GM21619 (cell line): ENCODE results near the gene PAGE5.

Experiments used
- ATAC-seq: cut with Tn5 transposase; IDR thresholded peaks from one replicate; pipeline ENCODE4 v1.9.1; 2021; ENCODE audit not compliant: unreplicated experiment

PAGE5 gene, protein sequence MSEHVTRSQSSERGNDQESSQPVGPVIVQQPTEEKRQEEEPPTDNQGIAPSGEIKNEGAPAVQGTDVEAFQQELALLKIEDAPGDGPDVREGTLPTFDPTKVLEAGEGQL

GRCh38 chrX:55220119-55220794 lies at the start of gene PAGE5:
TSS of gene PAGE5 (plus strand) at chrX:55220346. CDS start at chrX:55221383, 1,037 bp downstream.
- no peak for ATAC-seq

DNA sequence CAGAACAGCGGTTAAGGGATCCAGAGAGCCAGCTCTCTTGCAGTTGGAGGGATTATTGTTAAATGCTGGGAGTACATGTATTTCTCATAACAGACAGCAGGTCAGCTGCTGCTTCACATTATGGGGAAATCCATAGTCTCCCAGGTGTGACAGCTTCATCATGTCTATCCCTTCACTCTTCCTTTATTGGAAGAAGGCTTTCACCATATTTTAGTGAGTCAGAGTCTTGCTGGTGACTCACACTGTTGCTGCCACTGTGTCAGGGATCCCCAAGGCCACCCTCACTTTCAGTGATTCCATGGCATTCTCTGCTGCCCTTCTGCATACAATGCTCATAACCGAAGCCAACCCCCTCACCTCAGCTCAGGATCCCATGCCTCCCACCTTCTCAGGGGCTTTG lies 32.9 kb upstream of the PAGE5 start:
- ATAC-seq, result no peak

- no peak for ATAC-seq
These were observed 23.5 kb upstream of the PAGE5 start for GRCh38 chrX:55196688-55197087.

GRCh38 chrX:55201930-55202579 lies 18.1 kb upstream of the PAGE5 start:
- no peak for ATAC-seq

- ATAC-seq, result no peak
These were observed 13.8 kb upstream of the PAGE5 start for GRCh38 chrX:55206162-55206941.

DNA sequence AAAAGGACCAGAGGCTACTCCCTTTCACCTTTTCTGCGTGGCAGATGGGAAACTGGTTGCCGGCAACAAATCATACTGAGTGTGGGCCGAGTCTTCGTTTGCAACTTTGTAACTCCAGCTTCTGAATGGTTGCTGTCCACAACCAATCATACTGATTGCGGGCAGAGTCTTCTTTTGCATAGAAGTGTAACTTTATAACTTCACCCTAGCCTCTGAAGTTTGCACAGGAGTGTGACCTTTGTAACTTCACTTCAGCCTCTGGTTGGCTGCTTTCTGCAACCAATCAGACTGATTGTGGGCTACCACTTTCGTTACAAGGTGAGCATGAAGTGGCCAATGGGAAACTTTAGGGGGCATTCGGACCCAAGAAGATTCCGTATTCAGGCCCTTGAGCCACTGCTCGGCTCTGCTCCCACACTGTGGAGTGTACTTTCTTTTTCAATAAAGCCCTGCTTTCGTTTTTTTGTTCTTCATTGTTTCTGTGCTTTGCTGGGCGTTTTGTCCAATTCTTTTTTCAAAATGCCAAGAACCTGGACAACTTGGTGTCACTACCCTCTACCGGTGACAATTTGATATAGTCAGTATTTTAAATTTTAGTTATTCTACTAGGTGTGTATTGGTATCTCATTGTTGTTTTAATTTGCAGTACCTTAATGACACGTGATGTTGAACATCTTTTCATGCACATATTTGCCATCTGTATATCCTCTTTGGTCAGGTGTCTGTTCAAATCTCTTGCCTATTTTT lies 9.0 kb upstream of the PAGE5 start:
- no peak for ATAC-seq

DNA sequence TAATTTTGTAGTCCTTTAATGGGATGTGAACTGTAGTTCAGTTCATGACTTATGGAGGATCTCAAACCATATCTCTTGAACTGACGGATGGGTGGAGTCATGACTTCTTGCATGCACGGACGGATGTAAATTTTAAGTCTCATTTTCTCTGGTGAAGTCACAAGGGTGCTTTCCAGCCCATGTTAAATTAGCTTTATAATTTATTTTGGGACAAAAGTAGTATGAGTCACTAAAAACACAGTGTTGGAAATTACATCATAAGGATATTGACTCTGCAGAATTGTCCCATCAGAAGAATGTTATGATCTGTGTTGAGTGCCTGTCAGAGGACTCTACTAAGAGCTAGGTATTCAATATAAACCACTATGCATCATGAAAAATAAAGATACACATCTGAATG lies 6.8 kb upstream of the PAGE5 start:
- ATAC-seq, result no peak

GRCh38 chrX:55240788-55241340 lies 20.7 kb downstream of the PAGE5 start:
- ATAC-seq, result no peak

GRCh38 chrX:55253528-55253927 lies 33.4 kb downstream of the PAGE5 start:
- no peak for ATAC-seq

GRCh38 chrX:55260806-55261205 lies 40.7 kb downstream of the PAGE5 start:
- ATAC-seq, result no peak

- ATAC-seq, result no peak
These were observed 44.7 kb downstream of the PAGE5 start, which contains the start of gene PAGE3 for GRCh38 chrX:55264816-55265215. TSS of gene PAGE3 (minus strand) at chrX:55264916. CDS start at chrX:55263903, 1,013 bp downstream.
